Measurements from ENCODE around the gene ACTL6A.
A peak's percentile ranks its signal among the peaks of the same experiment; 100 is the strongest.

Gene ACTL6A

DNA sequence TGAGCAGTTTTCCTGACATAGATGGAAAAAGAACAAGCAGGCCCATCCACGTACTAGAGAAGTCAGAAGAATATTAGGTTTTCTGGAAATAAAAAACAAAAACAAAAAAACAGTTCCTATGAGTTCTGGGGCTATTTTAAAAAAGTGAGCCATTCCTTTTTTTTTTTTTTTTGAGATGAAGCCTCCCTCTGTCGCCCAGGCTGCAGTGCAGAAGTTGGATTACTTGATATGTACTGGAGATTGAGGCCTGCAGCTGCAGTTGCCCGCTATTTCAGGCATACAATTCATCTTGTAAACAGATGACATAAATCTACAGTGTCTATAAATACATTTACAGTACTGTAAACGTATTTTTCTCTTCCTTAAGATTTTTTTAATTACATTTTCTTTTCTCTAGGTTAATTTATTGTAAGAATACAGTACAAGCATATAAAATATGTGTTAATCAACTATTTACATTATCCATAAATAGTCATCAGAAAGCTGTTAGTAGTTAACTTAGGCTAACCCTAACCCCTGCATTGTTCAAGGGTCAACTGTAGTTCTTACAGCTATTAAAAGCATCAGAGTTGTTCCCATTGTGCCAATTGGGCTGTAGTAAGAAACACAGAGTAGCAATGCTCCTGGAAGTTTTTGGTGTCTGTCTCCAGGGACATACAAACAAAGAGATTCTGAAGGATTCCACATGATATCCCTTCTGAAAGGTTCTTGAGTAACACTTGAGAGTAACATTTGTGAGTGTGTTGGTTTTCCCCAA, 11.2 kb upstream of the ACTL6A start:
- peaks cover 10% of the 10 kb centered on the region for H3K4me1 Mint-ChIP-seq (ENCODE audit: low read depth)
- no peaks in the 10 kb centered on the region for H3K9me3 Mint-ChIP-seq
- H3K27me3 Mint-ChIP-seq (ENCODE audit: low read depth) = peaks cover 13% of the 10 kb centered on the region
- no peak for DNase-seq (ENCODE audit: low spot score)
- H3K27ac Mint-ChIP-seq = no peak overlapping the region
- no peak overlapping the region for H3K4me3 Mint-ChIP-seq
- no peaks in the 10 kb centered on the region for H3K36me3 Mint-ChIP-seq (ENCODE audit: low read depth)

DNA sequence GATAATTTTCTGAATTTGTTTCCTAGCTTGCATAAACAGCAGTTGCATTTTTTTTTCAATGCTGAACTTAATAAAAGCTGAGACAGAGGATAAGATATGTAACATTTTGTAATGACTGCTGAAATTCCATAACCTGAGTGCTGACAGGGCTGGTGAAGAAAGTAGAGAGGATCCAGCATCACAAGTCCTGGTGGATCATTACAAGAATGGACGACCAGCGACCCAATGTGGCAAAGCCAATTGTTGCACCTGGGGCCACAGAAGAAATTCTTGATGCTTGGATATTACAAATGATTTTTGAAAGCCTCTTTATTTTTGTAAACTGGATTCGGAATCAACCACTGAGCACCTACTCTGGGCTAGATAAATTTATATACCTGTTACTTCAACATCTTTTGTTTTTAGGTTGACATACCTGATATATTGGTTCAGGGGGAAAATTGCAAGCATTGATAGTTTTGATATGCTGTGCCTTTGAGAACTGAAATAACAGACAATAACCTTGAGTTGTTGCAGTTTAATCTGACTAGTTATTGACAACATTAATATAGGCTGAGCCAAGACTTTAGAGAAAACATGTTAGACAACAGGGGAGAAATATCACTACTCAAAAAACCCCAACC, 3.9 kb upstream of the ACTL6A start:
- Mint-ChIP-seq H3K27me3 (ENCODE audit: low read depth) (peaks cover 19% of the 10 kb centered on the region), H3K9me3 (no peaks in the 10 kb centered on the region), H3K4me1 (ENCODE audit: low read depth) (peaks cover 13% of the 10 kb centered on the region), H3K4me3 (no peak overlapping the region), H3K27ac (no peak overlapping the region), H3K36me3 (ENCODE audit: low read depth) (no peaks in the 10 kb centered on the region)
- peak; percentile 19 for DNase-seq (ENCODE audit: low spot score)

- Mint-ChIP-seq H3K27ac (no peak overlapping the region), H3K27me3 (ENCODE audit: low read depth) (peaks cover 13% of the 10 kb centered on the region), H3K9me3 (no peaks in the 10 kb centered on the region), H3K36me3 (ENCODE audit: low read depth) (peaks cover 2% of the 10 kb centered on the region), H3K4me3 (no peak overlapping the region), H3K4me1 (ENCODE audit: low read depth) (peaks cover 28% of the 10 kb centered on the region)
- no peak for DNase-seq (ENCODE audit: low spot score)
These were observed 1.9 kb upstream of the ACTL6A start for GRCh38 chr3:179560791-179561190.

DNA sequence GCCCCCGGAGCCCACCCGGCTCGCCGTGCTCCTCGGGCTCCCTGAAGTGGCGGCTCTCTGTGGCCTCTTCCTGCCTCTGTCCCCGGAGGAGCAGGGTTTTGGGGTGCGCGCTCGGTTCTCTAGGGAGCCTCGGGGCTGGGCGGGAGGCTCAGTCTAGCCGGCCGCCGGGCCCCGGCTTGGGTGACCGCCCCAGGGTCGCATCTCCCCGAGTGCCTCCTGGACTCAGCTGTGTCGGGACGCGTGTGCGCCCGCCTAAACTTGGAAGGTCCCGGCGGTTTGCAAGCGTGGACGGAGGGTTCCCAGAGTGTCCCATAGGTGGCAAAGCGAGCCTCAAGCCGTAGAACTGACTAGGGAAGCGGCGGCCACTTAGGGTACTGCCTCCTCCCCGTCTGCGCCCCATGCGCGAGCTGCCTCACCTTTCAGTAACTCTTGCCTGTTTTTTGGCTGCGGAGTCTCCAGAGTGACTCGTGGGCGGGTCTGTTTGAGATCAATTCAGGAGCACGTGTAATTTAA, 601 bp downstream of the ACTL6A start:
- Mint-ChIP-seq H3K9me3 (no peaks in the 10 kb centered on the region), H3K4me3 (peak overlapping the region; percentile 93), H3K27ac (peak overlapping the region; percentile 94), H3K36me3 (ENCODE audit: low read depth) (peaks cover 2% of the 10 kb centered on the region), H3K4me1 (ENCODE audit: low read depth) (peaks cover 31% of the 10 kb centered on the region), H3K27me3 (ENCODE audit: low read depth) (peaks cover 6% of the 10 kb centered on the region)
- peak; percentile 75 for DNase-seq (ENCODE audit: low spot score)

GRCh38 chr3:179565496-179565895, 2.8 kb downstream of the ACTL6A start:
- peak; percentile 23 for DNase-seq (ENCODE audit: low spot score)
- Mint-ChIP-seq H3K4me1 (ENCODE audit: low read depth) (peaks cover 27% of the 10 kb centered on the region), H3K27me3 (ENCODE audit: low read depth) (no peaks in the 10 kb centered on the region), H3K27ac (peak overlapping the region; percentile 79), H3K9me3 (no peaks in the 10 kb centered on the region), H3K4me3 (peak overlapping the region; percentile 40), H3K36me3 (ENCODE audit: low read depth) (peaks cover 9% of the 10 kb centered on the region)

DNA sequence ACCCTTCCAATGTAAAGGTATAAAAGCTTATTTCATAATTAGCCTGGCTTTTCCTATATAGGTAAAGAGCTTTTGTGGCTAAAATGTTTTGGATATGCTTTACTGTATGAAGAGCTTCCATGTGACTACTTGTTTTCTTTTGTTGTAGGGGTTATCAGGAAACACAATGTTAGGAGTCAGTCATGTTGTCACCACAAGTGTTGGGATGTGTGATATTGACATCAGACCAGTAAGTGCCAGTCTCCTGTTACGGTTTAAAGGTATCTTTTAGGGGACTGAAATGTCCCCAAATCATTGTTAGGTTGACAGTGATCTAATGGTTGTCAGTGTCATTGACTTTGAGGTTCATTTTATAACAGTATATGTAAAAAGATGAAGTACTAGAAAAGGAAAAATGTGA, 18.3 kb downstream of the ACTL6A start:
- Mint-ChIP-seq H3K9me3 (no peaks in the 10 kb centered on the region), H3K4me1 (ENCODE audit: low read depth) (peaks cover 3% of the 10 kb centered on the region), H3K27ac (no peak overlapping the region), H3K4me3 (no peak overlapping the region), H3K36me3 (ENCODE audit: low read depth) (peaks cover 53% of the 10 kb centered on the region), H3K27me3 (ENCODE audit: low read depth) (no peaks in the 10 kb centered on the region)
- DNase-seq (ENCODE audit: low spot score) = no peak

GRCh38 chr3:179589143-179589542, 26.4 kb downstream of the ACTL6A start:
- no peak for DNase-seq (ENCODE audit: low spot score)
- Mint-ChIP-seq H3K27me3 (ENCODE audit: low read depth) (no peaks in the 10 kb centered on the region), H3K27ac (no peak overlapping the region), H3K4me1 (ENCODE audit: low read depth) (peaks cover 3% of the 10 kb centered on the region), H3K4me3 (no peak overlapping the region), H3K9me3 (no peaks in the 10 kb centered on the region), H3K36me3 (ENCODE audit: low read depth) (peaks cover 53% of the 10 kb centered on the region)

DNA sequence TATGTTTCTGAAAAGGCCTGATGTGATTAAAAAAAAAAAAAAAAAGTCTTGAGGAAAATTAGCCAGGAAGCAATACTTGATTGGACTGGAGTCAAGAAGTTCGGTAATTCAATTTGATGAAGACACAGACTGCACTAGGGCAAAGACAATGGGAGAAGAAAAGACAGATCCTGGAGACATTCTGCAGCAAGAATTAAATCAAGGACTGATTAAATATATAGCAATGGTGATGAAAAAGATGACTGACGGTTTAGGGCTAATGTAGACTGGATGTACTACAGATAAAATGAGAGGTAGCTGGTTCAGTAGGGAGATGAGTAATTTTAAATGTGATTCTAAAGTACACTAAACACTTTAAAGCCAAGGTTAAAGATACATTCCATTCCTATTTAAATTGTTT, 27.9 kb downstream of the ACTL6A start:
- Mint-ChIP-seq H3K27ac (no peak overlapping the region), H3K9me3 (no peaks in the 10 kb centered on the region), H3K27me3 (ENCODE audit: low read depth) (no peaks in the 10 kb centered on the region), H3K4me1 (ENCODE audit: low read depth) (peaks cover 1% of the 10 kb centered on the region), H3K36me3 (ENCODE audit: low read depth) (peaks cover 55% of the 10 kb centered on the region), H3K4me3 (no peak overlapping the region)
- DNase-seq (ENCODE audit: low spot score) = no peak

DNA sequence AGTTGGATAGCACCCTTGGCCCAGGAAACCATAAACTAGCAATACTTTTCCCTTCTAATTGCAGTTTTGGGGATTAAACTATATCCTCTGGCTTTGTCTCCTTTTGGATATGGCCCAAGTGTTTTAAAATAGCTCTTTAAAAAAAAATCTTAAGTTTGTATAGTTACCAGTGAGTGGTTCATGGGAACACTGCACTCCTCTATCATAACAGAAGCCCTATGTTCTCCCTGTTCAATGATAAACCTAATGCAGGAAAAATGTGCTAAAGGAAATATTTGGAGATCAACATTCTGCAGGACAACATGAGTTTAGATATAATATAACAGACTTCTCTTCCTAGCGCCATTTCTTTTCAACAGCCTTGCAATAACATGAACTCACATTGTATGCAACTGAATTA, 28.6 kb downstream of the ACTL6A start:
- no peak overlapping the region for H3K27ac Mint-ChIP-seq
- H3K27me3 Mint-ChIP-seq (ENCODE audit: low read depth) = no peaks in the 10 kb centered on the region
- no peak for DNase-seq (ENCODE audit: low spot score)
- no peaks in the 10 kb centered on the region for H3K9me3 Mint-ChIP-seq
- H3K4me1 Mint-ChIP-seq (ENCODE audit: low read depth) = no peaks in the 10 kb centered on the region
- H3K4me3 Mint-ChIP-seq = no peak overlapping the region
- H3K36me3 Mint-ChIP-seq (ENCODE audit: low read depth) = peaks cover 49% of the 10 kb centered on the region

GRCh38 chr3:179599531-179599930, 36.8 kb downstream of the ACTL6A start:
- Mint-ChIP-seq H3K4me1 (ENCODE audit: low read depth) (peaks cover 6% of the 10 kb centered on the region), H3K9me3 (no peaks in the 10 kb centered on the region), H3K27me3 (ENCODE audit: low read depth) (no peaks in the 10 kb centered on the region), H3K36me3 (ENCODE audit: low read depth) (peaks cover 45% of the 10 kb centered on the region), H3K4me3 (no peak overlapping the region), H3K27ac (no peak overlapping the region)
- no peak for DNase-seq (ENCODE audit: low spot score)

DNA sequence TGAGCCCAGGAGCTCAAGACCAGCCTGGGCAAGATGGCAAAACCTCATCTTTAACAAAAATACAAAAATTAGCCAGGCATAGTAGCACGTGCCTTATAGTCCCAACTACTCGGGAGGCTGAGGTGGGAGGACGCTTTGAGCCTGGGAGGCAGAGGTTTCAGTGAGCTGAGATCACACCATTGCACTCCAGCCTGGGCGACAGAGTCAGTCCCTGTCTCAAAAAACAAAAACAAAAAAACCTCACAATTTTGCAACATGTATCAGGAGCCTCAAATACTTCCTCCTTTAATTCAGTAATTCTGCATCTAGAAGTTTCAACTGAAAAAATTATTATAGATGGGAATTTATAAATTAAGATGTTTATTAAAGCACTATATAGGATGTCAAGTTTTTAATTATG, 40.6 kb downstream of the ACTL6A start:
- Mint-ChIP-seq H3K4me1 (ENCODE audit: low read depth) (peaks cover 22% of the 10 kb centered on the region), H3K27me3 (ENCODE audit: low read depth) (no peaks in the 10 kb centered on the region), H3K27ac (peak overlapping the region; percentile 98), H3K36me3 (ENCODE audit: low read depth) (peaks cover 35% of the 10 kb centered on the region), H3K4me3 (peak overlapping the region; percentile 98), H3K9me3 (no peaks in the 10 kb centered on the region)
- DNase-seq (ENCODE audit: low spot score) = no peak

DNA sequence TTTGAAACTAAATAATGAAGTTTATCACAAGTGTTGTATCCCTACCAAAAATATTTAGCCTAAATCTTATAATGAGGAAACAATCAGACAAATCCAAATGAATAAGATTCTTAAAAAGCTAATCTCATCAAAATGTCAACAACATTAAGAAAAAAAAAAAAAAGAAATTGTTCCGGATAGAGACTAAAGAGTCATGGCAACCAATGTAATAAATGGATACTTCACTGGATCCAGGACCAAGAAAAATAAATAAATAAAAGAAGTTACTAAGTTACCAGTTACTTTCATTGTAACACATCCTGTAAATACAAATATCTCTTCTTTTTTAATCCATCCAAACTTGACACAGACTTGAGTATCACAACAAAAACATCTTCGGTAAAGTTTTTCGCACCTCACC, 41.1 kb downstream of the ACTL6A start:
- Mint-ChIP-seq H3K27me3 (ENCODE audit: low read depth) (no peaks in the 10 kb centered on the region), H3K4me1 (ENCODE audit: low read depth) (peaks cover 24% of the 10 kb centered on the region), H3K36me3 (ENCODE audit: low read depth) (peaks cover 32% of the 10 kb centered on the region), H3K4me3 (peak overlapping the region; percentile 98), H3K27ac (peak overlapping the region; percentile 98), H3K9me3 (no peaks in the 10 kb centered on the region)
- DNase-seq (ENCODE audit: low spot score) = no peak

DNA sequence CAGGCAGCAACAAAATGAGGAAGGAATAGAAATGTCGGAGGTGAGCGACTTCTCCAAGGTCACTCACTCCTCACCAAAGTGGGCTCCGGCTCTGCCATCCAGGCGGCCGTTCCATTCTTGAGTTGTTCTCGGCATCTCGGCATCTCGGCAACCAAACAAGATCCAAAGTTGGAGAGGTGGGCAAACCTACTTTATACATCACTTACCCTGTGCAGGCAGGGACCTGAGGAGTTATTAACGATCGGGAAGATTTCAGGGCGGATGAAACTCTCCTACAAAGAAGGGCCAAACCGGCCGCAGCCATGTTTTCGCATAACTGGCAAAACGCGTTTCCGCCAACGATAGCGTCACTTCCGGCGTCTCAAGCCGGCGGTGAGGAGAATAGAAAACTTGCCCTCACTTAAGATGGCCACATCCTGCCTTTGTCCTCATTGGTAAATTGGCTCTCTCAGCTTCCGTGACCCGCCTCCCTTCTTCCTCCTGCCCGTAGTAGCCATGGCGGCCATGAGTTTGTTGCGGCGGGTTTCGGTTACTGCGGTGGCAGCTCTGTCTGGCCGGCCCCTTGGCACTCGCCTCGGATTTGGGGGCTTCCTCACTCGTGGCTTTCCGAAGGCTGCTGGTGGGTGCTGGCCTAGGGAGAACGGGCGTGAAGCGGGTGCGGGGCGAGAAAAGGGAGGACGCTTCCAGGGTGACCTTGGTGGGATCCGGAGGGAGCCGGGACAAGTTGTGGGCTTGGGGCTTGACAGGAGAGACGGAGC, 41.8 kb downstream of the ACTL6A start, which contains the start of the genes MRPL47 and NDUFB5:
Gene MRPL47, minus strand, starts transcription at position 318 of the 758 bp plus-strand sequence. Its CDS starts 14 bp downstream, at position 304.
Gene NDUFB5, plus strand, starts transcription at position 474 of the 758 bp plus-strand sequence. Its CDS starts 22 bp downstream, at position 496.
- Mint-ChIP-seq H3K4me1 (ENCODE audit: low read depth) (peaks cover 29% of the 10 kb centered on the region), H3K4me3 (peak within 1 kb of the TSS; percentile 98), H3K36me3 (ENCODE audit: low read depth) (peaks cover 30% of the 10 kb centered on the region), H3K9me3 (no peaks in the 10 kb centered on the region), H3K27ac (peak within 1 kb of the TSS; percentile 98), H3K27me3 (ENCODE audit: low read depth) (no peaks in the 10 kb centered on the region)
- peak; percentile 92 for DNase-seq (ENCODE audit: low spot score)
